Activated CD4-positive, alpha-beta T cell treated with anti-CD3 and anti-CD28 coated beads, Interleukin-2, amount 50 U/mL, for 1 hour (primary cell): Measurements from ENCODE around the gene NFXL1.
"Not testable (repeated sequence)": the region's sequence is repeated elsewhere in the genome, so short reads cannot be mapped to it uniquely, and the experiment has no call there.

Experiments used
- DNase-seq: peaks from one replicate; pipeline ENCODE4 v3.0.0-alpha.2; 2020

Gene NFXL1

DNA sequence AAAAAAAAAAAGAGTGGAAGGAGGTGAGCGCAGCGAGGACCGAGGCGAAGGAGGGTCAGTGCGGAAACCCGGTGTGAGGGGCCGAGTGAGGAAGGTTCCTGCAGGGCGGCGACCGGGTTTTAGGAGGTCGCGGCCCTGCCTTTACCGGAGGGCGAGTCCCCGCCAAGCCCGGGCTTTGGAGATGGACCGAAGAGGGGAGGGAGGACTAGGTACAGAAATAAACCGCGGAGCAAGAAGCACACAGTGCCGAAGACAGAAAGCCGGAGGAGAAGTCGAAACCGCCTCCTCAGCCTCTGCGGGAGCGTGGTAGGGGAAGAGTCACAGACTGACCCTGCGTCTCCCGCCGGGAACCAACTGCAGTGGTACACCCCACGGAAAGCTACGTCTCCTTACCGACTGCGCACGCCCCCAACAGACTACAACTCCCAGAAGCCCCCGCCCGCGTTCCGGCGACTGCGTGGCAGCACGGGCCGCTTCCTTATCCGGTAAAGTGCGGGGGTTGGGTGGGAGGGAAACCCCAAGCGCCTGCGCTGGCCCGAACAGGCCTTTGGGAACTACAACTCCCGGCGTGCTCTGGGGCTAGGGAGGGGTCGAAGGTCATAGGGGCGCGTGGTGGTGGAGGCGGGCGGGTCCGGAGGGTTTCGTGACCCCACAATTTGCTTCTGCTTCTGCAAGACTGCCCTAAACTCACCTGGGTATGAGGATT, at the start of gene NFXL1:
TSS of gene NFXL1 (minus strand) at position 364 of the 706 bp plus-strand sequence. CDS start 380 bp downstream, outside the sequence.
- DNase-seq: peak; percentile 95

DNA sequence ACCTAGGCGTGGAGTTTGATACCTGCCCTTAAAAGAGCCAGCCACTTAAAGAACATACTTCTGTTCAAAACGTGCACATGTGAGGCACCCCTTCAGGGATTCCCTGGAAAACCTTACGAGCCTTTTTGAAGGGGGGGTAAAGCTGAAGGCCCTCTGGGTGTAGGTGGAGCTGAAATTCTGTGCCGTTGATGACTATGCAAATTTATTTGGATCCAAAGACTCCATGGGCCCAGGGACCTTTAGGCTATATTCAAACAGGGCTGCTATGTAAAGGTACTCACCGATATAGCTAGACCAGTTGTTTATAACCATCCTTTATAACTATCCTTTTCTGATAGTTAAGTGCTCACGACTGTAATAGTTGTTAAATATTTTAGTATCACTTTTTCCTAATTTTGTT, 40.3 kb upstream of the NFXL1 start:
- DNase-seq: no peak

DNA sequence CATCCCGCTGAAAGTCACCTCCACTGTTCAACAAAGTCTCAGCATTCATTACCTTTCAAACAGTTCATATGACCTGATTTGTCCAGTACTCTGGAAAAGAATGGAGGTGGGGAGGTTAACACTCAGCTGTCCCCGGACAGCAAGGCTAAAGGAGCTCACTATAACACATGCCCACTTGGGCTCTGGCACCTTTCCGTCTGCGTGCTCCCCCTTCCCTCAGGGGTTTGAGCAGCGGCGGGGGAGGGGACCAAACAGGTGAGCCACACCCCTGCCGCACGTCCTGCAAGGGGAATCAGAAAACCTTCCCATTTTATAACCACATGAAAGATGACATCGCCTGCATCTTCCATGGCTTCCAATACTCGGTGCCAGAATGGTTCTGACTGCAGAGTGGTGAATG, 39.9 kb upstream of the NFXL1 start:
- no peak for DNase-seq

DNA sequence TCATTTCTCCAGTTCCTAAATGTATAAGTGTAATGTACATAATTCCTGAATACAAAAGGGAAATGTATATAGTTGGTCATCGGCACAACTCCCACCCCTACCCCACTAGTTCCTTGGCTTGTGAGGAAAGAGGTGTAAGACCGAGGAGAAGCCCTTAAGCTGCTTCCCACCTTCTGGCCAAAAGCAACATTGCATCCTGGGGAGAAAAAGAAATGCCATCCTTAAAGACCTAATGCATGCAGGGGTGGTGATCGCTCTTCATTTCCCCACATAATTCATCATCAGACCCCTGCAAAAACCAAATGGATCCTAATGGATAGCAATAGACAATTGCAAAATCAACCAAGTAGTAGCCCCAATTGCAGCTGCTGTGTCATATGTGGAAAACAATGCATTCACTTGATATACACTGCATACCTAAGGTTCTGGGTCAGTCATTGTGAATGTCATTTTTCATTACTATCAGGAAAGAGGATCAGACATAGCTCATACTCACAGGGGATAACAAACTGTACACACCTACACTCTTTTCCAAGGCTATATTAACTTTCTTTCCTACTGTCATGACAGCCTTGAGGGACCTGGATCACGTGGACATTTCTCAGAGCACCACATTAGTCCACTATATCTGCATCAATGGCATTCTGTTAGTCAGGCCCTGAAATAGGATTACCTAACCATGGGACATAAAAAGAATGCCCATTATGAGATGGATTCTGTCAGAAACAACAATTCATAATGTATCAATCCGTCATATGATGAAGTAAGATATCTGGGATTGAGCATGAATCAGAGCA, 31.7 kb upstream of the NFXL1 start:
- no peak for DNase-seq

DNA sequence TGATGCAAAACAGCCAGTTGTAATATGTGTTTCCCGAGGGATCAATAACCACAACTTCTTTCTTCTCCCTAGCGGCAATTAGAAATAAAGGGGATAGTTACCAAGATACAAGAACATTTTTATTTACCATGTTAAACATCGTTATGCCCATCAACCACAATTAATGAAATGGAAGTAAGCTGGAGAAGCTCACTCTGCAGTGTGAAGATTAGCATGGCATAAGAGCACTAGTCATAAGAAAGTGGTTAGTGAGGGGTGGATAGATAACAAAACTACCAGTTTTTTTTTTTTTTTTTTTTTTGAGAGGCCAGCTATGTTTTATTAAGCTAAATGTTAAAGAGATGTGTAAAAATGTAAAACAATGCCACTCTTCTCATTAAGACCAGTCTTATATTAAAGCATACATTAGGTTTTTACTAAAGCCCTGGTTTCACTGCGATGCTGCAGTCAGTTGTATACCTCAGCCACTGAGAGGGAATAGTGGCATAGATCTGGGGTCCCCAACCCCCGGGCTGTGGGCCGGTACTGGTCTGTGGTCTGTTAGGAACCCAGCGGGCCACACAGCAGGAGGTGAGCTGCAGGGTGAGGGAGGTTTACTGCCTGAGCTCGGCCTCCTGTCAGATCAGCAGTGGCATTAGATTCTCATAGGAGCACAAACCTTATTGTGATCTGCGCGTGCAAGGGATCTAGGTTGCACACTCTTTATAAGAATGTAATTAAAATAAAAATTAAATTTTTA, 27.9 kb upstream of the NFXL1 start:
- no peak for DNase-seq

DNA sequence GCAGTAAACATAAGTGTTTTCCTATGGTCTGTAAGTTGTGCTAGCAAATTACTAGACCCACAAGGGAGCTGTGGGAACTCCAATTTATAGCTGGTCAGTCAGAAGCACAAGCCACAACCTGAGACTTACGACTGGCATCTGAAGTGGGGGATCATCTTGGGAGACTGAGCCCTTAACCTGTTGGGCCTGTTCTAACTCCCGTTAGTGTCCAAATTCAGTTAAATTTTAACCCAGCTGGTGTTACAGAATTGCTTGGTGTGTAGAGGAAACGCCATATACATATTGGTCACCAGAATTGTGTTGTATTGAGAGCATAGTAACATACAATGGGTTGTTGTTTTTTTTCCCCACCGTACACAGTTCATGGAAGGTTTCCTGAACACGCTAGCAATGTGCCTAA, 25.1 kb upstream of the NFXL1 start:
- DNase-seq: no peak

DNA sequence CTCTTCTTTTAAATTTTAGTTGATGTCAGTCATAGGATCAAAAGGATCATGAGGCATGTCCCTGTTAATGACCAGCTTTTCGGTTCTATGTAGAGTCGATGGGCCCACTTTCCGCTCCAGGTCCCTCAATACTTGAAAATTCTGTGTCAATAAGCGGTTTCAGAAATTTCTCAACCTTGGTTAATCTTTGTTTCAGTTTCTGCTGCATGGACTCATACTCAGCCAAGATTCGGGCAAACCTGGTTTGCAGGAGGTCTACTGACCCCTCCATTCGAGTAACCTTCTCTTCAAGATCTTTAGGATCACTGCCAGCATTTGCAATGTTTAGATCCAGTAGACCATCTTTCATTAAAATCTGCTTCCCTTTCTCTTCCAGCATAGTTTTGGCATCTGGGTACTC, 22.0 kb upstream of the NFXL1 start:
- DNase-seq: no peak

DNA sequence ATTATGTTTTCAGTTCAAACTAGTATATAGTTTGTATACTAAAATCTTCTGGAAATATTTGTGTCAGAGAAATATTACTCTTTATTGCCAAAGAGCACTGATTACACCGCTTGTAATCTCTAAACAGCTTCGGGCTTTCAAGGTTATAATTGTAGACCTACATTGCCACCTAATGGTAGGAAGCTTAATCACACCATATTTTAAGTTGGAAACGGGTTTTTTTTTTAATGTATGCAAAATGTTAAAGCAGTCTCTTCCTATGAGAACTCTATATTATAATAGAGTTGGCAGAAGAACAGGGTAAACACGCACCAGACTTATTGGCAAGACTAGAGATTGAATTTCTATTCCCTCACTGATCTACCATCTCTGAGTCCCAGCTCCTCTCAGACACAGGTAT, 19.5 kb upstream of the NFXL1 start:
- DNase-seq: no peak

DNA sequence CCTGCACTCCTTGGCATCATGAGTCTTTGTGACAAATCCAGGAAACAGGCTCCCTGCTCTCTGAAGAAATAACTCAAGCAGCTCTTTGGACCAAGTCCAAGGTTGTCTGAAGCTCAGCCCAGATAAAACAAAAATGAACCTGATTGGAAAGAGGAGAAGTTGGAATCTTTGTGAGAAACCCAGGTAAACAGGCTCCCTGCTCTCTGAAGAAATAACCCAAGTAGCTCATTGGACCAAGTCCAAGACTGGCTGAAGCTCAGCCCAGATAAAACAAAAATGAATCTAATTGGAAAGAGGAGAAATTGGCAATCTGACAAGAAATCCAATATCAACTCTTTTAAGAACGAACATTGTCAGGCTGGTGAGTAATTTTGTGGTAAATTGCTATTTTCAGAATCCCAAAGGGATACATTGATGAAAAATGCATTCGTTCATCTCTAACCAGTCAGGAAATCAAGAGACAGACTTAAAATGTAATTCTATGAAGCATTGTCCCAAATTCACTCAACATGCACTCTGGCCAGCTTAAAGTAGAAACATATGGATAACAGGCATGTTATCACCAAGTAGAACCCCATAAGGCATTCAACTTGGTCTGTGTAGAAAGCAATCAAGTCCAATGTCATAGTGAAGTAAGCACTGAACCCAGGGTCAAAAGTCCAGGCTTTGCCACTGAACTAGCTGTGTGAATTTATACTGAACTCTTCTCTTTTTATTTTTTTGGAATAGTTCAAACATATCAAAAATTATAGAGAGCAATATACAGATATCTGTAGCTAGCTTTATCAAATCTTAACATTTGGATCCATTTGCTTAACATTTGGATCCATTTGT, 16.8 kb upstream of the NFXL1 start:
- no peak for DNase-seq

DNA sequence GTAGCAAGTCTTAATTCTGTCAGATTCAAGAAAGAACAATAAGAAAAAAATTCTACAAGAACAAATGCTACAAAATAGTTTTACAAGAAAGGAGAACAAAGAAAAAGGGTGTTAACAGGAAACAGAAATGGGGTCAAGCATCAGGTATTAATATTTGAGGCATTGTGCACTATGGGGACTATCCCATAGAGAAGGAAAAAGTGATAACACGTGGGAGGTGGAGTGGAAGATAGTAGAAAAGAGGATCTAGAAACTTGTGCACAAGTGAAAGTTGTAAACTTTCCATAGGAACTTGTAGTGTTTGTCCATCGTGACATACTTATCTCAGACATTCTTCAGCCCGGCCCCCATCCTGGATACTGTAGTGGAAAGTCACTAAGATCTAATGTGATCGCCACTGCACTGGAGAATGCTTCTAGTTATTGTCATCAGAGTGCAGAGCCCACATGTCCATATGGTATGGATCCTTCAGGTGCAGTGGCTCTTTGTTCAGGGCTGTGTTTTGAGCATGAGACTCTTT, 15.4 kb upstream of the NFXL1 start:
- DNase-seq: no peak

DNA sequence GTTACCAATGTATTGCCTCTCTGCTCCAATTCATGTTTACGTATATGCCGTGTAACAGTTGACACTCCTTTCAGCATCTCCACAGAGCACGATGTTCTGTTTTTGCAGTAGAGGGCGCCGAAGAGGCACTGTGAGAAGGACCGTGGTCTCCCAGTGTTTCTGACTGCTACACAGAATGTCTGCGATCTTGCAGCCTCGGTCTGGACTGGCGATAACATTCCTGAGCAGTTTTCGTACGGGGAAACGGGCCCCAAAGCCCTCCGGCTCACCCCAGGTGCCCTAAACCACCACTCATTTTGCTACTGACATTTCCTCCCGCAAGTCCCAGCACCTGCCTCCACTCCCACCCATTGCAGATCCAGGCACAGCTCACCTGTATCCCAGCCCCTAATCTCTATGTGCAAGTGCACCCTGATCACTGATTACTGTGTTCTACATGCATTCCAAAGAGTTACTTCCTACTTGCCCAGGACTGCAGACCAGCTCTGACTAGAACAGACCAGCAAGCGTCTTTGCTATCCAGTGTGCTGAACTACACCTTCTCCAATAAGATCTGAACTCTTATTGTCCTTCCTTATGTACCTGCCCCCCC, 12.4 kb upstream of the NFXL1 start:
- peak; percentile 41 for DNase-seq

DNA sequence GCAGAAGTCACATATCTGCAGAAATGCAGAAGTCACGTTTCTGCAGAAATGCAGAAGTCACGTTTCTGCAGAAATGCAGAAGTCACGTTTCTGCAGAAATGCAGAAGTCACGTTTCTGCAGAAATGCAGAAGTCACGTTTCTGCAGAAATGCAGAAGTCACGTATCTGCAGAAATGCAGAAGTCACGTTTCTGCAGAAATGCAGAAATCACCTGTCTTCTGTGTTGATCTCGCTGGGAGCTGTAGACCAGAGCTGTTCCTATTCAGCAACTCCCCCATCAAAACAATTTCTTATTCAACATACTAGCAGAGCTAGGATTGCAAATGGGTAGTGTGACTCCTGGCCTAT, 8.9 kb upstream of the NFXL1 start:
- not testable (repeated sequence) for DNase-seq

DNA sequence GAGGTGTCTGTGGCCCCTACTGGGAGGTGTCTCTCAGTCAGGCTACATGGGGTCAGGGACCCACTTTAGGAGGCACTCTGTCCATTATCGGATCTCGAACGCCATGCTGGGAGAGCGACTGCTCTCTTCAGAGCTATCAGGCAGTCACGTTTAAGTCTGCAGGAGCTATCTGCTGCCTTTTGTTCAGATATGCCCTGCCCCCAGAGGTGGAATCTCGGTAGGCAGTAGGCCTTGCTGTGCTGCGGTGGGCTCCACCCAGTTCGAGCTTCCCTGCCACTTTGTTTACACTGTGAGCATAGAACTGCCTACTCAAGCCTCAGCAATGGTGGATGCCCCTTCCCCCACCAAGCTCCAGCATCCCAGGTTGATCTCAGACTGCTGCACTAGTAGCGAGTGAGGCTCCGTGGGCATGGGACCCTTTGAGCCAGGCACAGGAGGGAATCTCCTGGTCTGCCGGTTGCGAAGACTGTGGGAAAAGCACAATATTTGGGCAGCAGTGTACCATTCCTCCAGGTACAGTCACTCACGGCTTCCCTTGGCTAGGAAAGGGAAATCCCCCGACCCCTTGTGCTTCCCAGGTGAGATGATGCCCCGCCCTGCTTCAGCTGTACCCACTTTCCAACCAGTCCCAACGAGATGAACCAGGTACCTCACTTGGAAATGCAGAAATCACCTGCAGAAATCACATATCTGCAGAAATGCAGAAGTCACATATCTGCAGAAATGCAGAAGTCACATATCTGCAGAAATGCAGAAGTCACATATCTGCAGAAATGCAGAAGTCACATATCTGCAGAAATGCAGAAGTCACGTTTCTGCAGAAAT, 8.3 kb upstream of the NFXL1 start:
- not testable (repeated sequence) for DNase-seq

DNA sequence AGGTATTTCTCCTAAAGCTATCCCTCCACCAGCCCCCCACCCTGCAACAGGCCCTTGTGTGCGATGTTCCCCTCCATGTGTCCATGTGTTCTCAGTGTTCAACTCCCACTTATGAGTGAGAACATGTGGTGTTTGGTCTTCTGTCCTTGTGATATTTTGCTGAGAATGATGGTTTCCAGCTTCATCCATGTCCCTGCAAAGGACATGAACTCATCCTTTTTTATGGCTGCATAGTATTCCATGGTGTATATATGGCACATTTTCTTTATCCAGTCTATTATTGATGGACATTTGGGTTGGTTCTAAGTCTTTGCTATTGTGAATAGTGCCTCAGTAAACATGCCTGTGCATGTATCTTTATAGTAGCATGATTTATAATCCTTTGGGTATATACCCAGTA, 2.8 kb upstream of the NFXL1 start:
- DNase-seq: not testable (repeated sequence)

DNA sequence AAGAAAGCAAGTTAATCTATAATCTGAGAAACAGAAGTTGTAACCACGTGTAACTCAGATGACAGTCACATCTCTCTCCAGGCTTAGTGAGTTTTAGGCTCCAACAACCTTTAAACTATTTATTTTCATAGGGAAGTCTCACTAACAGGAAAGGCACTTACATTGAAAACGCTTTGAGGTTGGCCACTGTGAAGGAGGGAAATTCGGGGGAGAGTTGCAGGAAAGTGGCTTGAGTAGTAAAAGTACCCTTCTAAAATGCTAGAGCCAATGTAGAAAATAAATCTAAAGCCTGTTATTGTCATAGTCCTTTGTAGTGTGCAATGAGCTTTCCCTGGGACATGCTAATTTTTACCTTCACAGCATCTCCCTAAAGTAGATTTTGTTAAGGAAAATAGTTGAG, 995 bp upstream of the NFXL1 start:
- no peak for DNase-seq

DNA sequence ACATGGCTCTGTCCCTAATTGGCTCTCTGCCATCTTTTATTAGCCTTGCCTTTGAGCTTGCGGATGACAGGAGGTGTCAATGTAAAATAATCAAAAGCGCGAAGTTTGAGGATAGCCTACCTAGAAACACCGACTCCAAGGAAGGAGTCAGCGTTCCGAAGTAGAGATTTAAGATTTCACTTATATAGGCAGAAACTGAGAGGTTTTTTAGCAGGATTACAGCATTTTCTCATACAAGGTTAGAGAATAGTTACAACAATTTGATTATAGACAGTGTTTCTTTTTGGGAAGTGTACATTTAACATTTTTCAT, 499 bp upstream of the NFXL1 start:
- no peak for DNase-seq

DNA sequence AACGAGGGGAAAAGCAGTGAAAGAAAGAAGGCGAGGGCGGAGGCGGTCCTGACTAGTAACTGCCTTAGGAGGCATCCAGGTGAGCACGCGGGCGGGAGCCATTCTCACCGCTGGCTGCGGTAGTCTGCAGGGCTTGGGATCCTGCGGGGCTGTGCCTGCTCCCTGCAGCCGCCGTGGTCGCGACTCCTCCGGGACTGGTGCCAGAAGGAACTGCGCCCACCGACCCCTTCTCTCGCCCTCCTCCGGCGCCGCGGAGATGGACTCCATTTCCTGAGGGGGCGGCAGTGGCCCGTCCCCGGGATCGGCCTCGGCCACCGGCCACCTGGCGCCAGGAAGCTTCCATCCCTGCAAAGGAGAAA, 543 bp downstream of the NFXL1 start:
- DNase-seq: peak; percentile 14

DNA sequence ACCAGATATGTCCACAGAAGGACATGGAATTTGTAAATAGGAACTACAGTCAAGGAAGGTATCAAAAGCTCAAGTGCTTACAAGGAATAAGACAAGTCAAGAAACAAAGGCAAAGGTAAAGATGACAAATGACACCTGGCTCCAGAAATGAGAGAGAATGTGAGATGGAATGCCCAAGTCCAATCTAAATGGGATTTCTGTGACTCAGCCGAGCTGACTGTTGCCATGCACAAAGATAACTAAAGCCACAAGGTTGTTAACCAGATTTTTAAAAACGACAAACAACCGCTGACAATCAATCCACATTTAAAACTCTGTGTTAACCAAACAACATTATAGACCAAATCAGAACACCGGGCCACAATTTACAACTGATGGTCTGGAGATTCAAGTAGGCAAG, 1.1 kb downstream of the NFXL1 start:
- DNase-seq: no peak

DNA sequence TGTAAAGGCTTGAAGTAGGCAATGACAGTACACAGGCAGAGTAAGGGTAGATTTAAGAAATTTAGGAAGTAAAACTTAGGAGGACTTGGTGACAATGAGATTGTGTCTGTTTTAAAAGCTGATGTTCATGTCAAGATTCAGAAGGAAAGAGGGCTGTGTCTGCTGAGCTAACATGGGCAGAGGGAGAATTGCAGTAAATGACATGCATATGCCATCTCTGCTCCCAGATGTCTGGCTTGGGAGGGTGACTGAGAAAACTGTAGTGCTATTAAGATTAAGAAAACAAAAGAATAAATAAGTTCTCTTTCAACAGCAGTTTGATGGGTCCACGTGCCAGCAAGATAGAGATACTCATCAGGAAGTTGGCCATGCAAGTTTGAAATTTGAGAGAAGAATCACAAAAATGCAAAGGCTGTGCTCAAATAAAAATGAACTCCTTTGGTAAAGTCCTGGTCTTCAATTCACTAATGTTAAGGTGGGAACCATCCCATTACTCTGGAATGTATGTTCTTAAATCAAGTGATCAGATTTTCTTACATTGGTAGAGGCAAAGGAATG, 7.2 kb downstream of the NFXL1 start:
- no peak for DNase-seq

DNA sequence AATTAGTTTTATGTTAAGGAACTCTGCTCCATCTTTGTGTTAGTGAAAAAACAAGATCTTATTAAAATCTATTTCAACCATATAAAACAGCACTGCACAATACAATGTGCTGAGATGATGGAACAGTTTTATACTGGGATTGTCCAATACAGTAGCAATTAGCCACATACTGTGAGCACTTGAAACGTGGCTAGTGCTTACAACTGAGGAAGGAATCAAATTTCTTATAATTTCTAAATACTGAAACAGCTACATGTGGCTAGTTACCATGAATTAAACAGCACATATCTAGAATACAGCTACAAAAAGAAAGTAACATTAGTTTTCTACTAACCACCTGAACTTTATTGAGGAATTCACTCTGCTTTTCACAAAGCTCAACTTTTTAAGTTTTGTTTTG, 14.7 kb downstream of the NFXL1 start:
- DNase-seq: no peak

DNA sequence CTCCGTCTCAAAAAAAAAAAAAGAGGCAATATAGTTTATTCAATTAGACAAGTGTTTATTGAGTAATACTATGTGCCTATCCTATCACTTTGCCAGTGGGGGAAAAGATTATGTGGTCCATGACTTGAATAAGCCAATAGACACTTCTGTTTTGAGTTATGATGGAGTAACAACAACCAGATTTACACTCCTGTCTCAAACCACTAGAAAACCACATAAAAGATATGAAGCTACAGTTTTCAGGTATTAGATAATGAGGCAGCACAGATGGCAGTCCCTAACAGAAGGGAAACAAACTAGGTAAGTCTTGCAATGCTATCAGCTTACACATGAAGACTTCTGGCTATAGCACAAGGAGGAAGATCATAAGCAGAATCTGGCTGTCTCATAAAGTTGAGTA, 22.5 kb downstream of the NFXL1 start:
- DNase-seq: no peak
